Fibroblast of lung (primary cell): Measurements from ENCODE around the gene KNOP1. TPM values are rescaled to one million over a fixed set of nuclear protein-coding genes. Genes with fewer than 3 reads are reported as not detected.

Source experiments
- DNase-seq, 2 donors: peaks; one replicate each; pipeline versions ENCODE4 v3.0.0 to v3.0.0-alpha.2; 2010; ENCODE audit warnings: low read depth in 2 of 2
- H2AFZ ChIP-seq: 2 replicates; pipeline ENCODE4 v1.5.1; 2012; ENCODE audit warnings: low read length, control low read depth, inconsistent platforms
- H3K27ac ChIP-seq: 2 replicates; pipeline ENCODE4 v1.5.1; 2011; ENCODE audit warnings: low read length, control low read depth; ENCODE audit not compliant: insufficient read depth
- H3K27me3 ChIP-seq: 2 replicates; pipeline ENCODE4 v1.5.1; 2011; ENCODE audit warnings: mild to moderate bottlenecking, low read length; ENCODE audit not compliant: control insufficient read depth, insufficient read depth
- H3K36me3 ChIP-seq: 2 replicates; pipeline ENCODE4 v1.5.1; 2011; ENCODE audit warnings: low read length; ENCODE audit not compliant: control insufficient read depth, insufficient read depth
- H3K4me1 ChIP-seq: 2 replicates; pipeline ENCODE4 v1.5.1; 2011; ENCODE audit warnings: low read length; ENCODE audit not compliant: control insufficient read depth, insufficient read depth; ENCODE audit errors: extremely low read depth
- H3K4me2 ChIP-seq: 2 replicates; pipeline ENCODE4 v1.5.1; 2011; ENCODE audit warnings: low read length, control low read depth; ENCODE audit not compliant: insufficient read depth; ENCODE audit errors: extremely low read depth
- H3K4me3 ChIP-seq, 4 experiments: fragments of 200-600 bp in 1 of 4; sonication (generic) in 1 of 4; replicated peaks in 1 of 4; 2 replicates each; pipeline ENCODE4 v1.5.1; 2011 to 2016; ENCODE audit warnings: low read length in 4 of 4, low read depth in 3 of 4, mild to moderate bottlenecking in 3 of 4, control low read depth in 2 of 4, inconsistent platforms in 1 of 4, mixed read lengths in 1 of 4; ENCODE audit not compliant: insufficient read depth in 1 of 4; ENCODE audit errors: control extremely low read depth in 1 of 4
- H3K79me2 ChIP-seq: 2 replicates; pipeline ENCODE4 v1.5.1; 2012; ENCODE audit warnings: mild to moderate bottlenecking, low read length, inconsistent platforms; ENCODE audit not compliant: control insufficient read depth, insufficient read depth
- H3K9ac ChIP-seq: 2 replicates; pipeline ENCODE4 v1.5.1; 2011; ENCODE audit warnings: mild to moderate bottlenecking, low read length, control low read depth; ENCODE audit not compliant: insufficient read depth
- H3K9me3 ChIP-seq: 2 replicates; pipeline ENCODE4 v1.5.1; 2012; ENCODE audit warnings: low read depth, low read length; ENCODE audit not compliant: control insufficient read depth, insufficient read depth
- H4K20me1 ChIP-seq: 2 replicates; pipeline ENCODE4 v1.5.1; 2011; ENCODE audit warnings: low read length; ENCODE audit not compliant: control insufficient read depth, insufficient read depth; ENCODE audit errors: extremely low read depth
- EZH2 ChIP-seq: IDR thresholded peaks from 2 replicates; pipeline ENCODE4 v1.5.1; 2012; ENCODE audit warnings: low read length, control low read depth, mild to moderate bottlenecking; ENCODE audit errors: missing control alignments
- polyA plus RNA-seq, 2 donors: library from polyadenylated mRNA; depleted of rRNA in 1 of 2; stranded (reverse) in 1 of 2; unstranded in 1 of 2; fragments of >200 nt; gene quantifications; 2 replicates each; pipeline ENCODE4 v1.2.1, GENCODE V29; 2011 to 2012; ENCODE audit warnings: missing spikeins in 1 of 2
- total RNA-seq: library from RNA; depleted of rRNA; stranded (reverse); fragments of >200 nt; gene quantifications from 2 replicates; pipeline ENCODE4 v1.2.1, GENCODE V29; 2014
- TF ChIP-seq, protein P1 (sequence below), 2 donors: IDR thresholded peaks in 1 of 2; conservative IDR thresholded peaks in 1 of 2; 1 replicate in 1 of 2; 2 replicates in 1 of 2; pipeline ENCODE4 v1.5.1; 2011 to 2012; ENCODE audit warnings: low read length in 2 of 2, control low read depth in 1 of 2, inconsistent platforms in 1 of 2, low read depth in 1 of 2, mild to moderate bottlenecking in 1 of 2

Gene KNOP1
- total and polyA plus RNA-seq, 2 donors (not counting 1 experiment from before 2014, with no cell fraction given), result 7.8 to 12.1 TPM

DNA sequence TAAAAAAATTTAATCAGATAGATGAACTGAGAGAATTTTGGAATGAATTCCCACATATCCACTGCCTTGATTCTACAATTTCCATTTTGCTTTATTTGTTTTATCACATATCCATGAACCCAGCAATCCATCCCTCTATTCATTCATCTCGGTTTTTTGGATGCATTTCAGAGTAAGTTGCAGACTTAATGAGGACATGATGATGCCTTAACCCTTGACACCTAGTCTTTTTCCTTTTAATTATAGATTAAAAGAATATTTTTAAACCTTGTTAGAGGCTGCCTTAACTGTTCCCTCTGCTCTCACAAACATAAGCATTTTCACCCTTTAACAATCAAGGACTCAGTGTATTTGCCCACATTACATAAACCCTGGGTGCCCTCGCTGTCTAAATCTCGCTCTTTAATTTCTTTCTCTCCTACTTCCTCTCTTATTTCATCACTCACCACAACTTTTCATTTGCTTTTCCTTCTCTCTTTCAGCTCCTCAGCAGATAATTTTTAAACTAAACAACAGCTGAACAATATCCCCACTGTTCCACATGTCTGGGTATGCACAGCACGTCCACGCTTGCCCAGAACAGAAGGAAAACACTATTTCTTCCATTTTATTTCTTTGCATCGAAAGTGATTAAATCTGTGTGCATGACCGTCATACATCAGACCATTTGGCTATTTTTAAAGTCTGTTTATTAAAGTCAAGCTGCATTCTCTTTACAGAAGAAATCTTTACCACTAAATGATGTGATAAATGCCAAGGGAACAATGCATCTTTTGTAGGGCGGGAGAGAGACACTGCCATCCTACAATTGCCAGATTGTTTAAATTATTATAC lies 40.0 kb upstream of the KNOP1 start:
- H3K4me2 ChIP-seq, result peak overlapping the region; percentile 4
- TF ChIP-seq, protein P1, sequence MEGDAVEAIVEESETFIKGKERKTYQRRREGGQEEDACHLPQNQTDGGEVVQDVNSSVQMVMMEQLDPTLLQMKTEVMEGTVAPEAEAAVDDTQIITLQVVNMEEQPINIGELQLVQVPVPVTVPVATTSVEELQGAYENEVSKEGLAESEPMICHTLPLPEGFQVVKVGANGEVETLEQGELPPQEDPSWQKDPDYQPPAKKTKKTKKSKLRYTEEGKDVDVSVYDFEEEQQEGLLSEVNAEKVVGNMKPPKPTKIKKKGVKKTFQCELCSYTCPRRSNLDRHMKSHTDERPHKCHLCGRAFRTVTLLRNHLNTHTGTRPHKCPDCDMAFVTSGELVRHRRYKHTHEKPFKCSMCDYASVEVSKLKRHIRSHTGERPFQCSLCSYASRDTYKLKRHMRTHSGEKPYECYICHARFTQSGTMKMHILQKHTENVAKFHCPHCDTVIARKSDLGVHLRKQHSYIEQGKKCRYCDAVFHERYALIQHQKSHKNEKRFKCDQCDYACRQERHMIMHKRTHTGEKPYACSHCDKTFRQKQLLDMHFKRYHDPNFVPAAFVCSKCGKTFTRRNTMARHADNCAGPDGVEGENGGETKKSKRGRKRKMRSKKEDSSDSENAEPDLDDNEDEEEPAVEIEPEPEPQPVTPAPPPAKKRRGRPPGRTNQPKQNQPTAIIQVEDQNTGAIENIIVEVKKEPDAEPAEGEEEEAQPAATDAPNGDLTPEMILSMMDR (conservative IDR thresholded peaks at IDR 0.05 in 1 of 2, IDR thresholded peaks at IDR 0.05 in 1 of 2; ENCODE audit: low read depth in 1 of 2, low read length in 2 of 2), result no peak
- no peak for TF ChIP-seq EZH2
- H2AFZ ChIP-seq, result peak overlapping the region; percentile 45
- H3K79me2 ChIP-seq, result no peaks in the 10 kb centered on the region
- no peaks in the 10 kb centered on the region for H4K20me1 ChIP-seq
- no peak overlapping the region for H3K9ac ChIP-seq
- peak; percentile 14 to 49 for DNase-seq
- H3K4me3 ChIP-seq, result peak overlapping the region in 2 of 4 experiments; percentile 5 to 12
- H3K9me3 ChIP-seq, result no peaks in the 10 kb centered on the region
- H3K27ac ChIP-seq, result no peak overlapping the region
- no peaks in the 10 kb centered on the region for H3K27me3 ChIP-seq
- H3K36me3 ChIP-seq, result no peaks in the 10 kb centered on the region
- H3K4me1 ChIP-seq, result no peaks in the 10 kb centered on the region

DNA sequence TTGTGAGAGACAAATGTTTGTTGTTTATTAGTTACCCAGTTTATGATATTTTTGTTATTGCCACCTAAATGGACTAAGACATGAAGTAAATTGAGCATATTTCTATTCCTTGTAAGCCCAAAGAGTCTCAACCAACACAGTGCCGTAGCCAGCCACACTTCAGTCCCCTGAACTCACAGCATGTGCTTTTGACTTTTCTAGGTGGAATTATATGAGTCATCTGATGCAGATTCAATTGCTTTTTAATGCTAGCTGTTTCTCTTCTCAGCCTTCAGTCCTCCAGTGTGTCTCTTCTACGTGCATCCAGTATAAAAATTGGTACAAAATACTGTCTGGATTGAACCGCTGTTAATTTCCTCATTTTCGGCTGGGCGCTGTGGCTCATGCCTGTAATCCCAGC lies 39.0 kb upstream of the KNOP1 start:
- H2AFZ ChIP-seq, result no peak overlapping the region
- no peak overlapping the region for H3K27ac ChIP-seq
- H3K27me3 ChIP-seq, result no peaks in the 10 kb centered on the region
- no peaks in the 10 kb centered on the region for H3K36me3 ChIP-seq
- H3K79me2 ChIP-seq, result no peaks in the 10 kb centered on the region
- no peaks in the 10 kb centered on the region for H3K4me1 ChIP-seq
- peak; percentile 11 to 61 for DNase-seq
- H3K9me3 ChIP-seq, result no peaks in the 10 kb centered on the region
- H3K4me2 ChIP-seq, result no peak overlapping the region
- TF ChIP-seq, protein P1 (conservative IDR thresholded peaks at IDR 0.05 in 1 of 2, IDR thresholded peaks at IDR 0.05 in 1 of 2; ENCODE audit: low read depth in 1 of 2, low read length in 2 of 2), result no peak
- TF ChIP-seq EZH2, result no peak
- no peaks in the 10 kb centered on the region for H4K20me1 ChIP-seq
- no peak overlapping the region for H3K9ac ChIP-seq
- no peak overlapping the region for H3K4me3 ChIP-seq

DNA sequence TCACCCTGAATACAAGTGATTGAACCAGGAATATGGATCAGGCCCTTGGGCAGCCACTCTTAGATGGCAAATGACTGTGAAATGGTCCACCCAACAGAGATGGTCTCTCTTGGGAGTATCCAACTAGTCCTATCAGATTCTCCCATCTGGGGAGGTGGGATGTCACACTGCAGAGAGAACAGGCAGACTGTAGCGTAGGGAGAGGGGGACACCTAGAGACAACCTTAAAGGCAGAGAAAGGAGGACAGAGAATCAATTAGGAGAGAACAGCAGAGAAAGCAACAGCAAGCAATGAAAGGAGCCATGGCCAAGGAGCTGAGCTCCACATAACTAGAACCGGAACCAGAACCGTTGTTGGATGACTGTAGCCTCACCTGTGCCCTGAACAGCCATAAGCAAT lies 37.2 kb upstream of the KNOP1 start:
- Histone ChIP-seq H3K9ac (no peak overlapping the region), H3K4me1 (no peaks in the 10 kb centered on the region), H2AFZ (no peak overlapping the region), H3K36me3 (no peaks in the 10 kb centered on the region), H3K4me3 (no peak overlapping the region), H3K27me3 (no peaks in the 10 kb centered on the region), H3K79me2 (no peaks in the 10 kb centered on the region), H3K9me3 (no peaks in the 10 kb centered on the region), H4K20me1 (no peaks in the 10 kb centered on the region), H3K27ac (no peak overlapping the region), H3K4me2 (no peak overlapping the region)
- TF ChIP-seq, protein P1 (conservative IDR thresholded peaks at IDR 0.05 in 1 of 2, IDR thresholded peaks at IDR 0.05 in 1 of 2; ENCODE audit: low read depth in 1 of 2, low read length in 2 of 2), result no peak
- DNase-seq, result no peak
